ENCODE measurements around the gene C1QB.
"Not testable (repeated sequence)": the region's sequence is repeated elsewhere in the genome, so short reads cannot be mapped to it uniquely, and the experiment has no call there.

C1QB gene

GRCh38 chr1:22665752-22666151 lies 12.7 kb downstream of the C1QB start:
- DNase-seq (ENCODE audit: low read depth) = no peak

GRCh38 chr1:22666412-22666811 lies 13.4 kb downstream of the C1QB start:
- no peak for DNase-seq (ENCODE audit: low read depth)

GRCh38 chr1:22668840-22669239 lies 15.8 kb downstream of the C1QB start:
- not testable (repeated sequence) for DNase-seq (ENCODE audit: low read depth)

GRCh38 chr1:22670352-22670975 lies 17.4 kb downstream of the C1QB start:
- DNase-seq (ENCODE audit: low read depth) = no peak

- no peak for DNase-seq (ENCODE audit: low read depth)
These were observed 19.0 kb downstream of the C1QB start for GRCh38 chr1:22671999-22672398.

GRCh38 chr1:22673486-22674409 lies 20.7 kb downstream of the C1QB start:
- peak; percentile 18 for DNase-seq (ENCODE audit: low read depth)

- no peak for DNase-seq (ENCODE audit: low read depth)
These were observed 21.3 kb downstream of the C1QB start for GRCh38 chr1:22674410-22674749.

GRCh38 chr1:22676151-22676550 lies 23.1 kb downstream of the C1QB start:
- not testable (repeated sequence) for DNase-seq (ENCODE audit: low read depth)

GRCh38 chr1:22676916-22677583 lies 24.0 kb downstream of the C1QB start:
- DNase-seq (ENCODE audit: low read depth) = no peak

- DNase-seq (ENCODE audit: low read depth) = no peak
These were observed 25.2 kb downstream of the C1QB start for GRCh38 chr1:22677931-22678896.

- no peak for DNase-seq (ENCODE audit: low read depth)
These were observed 27.7 kb downstream of the C1QB start for GRCh38 chr1:22680726-22681125.

- DNase-seq (ENCODE audit: low read depth) = no peak
These were observed 28.7 kb downstream of the C1QB start for GRCh38 chr1:22681556-22682276.

GRCh38 chr1:22683547-22683946 lies 30.5 kb downstream of the C1QB start:
- DNase-seq (ENCODE audit: low read depth) = no peak

- no peak for DNase-seq (ENCODE audit: low read depth)
These were observed 32.6 kb downstream of the C1QB start for GRCh38 chr1:22685591-22686059.

- no peak for DNase-seq (ENCODE audit: low read depth)
These were observed 34.2 kb downstream of the C1QB start for GRCh38 chr1:22687191-22687590.

GRCh38 chr1:22688466-22688865 lies 35.4 kb downstream of the C1QB start:
- no peak for DNase-seq (ENCODE audit: low read depth)

GRCh38 chr1:22689505-22689904 lies 36.5 kb downstream of the C1QB start:
- no peak for DNase-seq (ENCODE audit: low read depth)

- no peak for DNase-seq (ENCODE audit: low read depth)
These were observed 38.2 kb downstream of the C1QB start for GRCh38 chr1:22691031-22691753.

- no peak for DNase-seq (ENCODE audit: low read depth)
These were observed 41.1 kb downstream of the C1QB start for GRCh38 chr1:22694172-22694571.

GRCh38 chr1:22696610-22697009 lies 43.6 kb downstream of the C1QB start:
- DNase-seq (ENCODE audit: low read depth) = no peak

Data from CMK (cell line).